Measurements from ENCODE around the gene ALLC. TPM values are rescaled to one million over a fixed set of nuclear protein-coding genes. Genes with fewer than 3 reads are reported as not detected.

Gene ALLC
- polyA plus RNA-seq, 1 experiment = not detected

DNA sequence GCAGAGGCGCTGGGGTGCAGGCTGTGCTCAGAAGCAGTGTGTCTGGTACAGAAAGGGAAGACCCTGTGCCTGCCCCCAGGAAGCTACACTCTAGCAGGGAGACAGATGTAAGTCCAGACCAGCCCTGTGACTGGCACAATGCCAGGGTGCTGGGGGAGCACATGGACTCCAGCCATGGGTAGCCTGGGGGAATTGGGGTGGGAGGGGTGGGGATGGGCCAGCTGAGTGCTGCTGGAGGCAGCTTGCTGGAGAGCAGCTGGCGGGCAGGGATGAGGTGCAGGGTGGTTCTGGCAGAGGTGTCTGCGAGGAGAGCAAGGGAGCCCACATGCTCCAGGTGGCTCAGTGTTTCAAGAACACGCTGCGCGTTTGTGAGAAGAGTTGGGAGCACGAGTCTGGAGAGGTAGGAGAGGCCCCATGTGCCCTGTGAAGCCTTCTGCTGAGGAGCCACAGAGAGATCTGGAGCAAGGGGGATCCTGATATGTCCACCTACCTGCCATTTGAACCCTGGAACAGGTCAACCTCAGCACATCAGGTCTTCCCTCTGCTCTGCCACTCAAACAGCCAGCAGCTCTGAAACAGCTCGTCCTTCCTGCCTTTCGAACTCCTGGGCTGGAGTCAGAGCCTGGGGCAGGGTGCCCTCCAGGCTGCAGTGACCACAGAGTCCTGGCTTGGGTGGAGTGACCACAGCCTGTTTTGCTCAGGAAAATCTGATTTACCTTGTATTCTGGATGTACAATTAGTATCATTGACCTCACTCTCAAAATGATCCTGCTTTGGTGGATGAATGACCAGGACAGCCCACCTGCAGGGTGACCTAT is 15.1 kb downstream of the ALLC start:
- TF ChIP-seq CTCF (IDR thresholded peaks at IDR 0.05; ENCODE audit: low read depth, low read length) = no peak
- H3K4me3 ChIP-seq (ENCODE audit: low read depth, low read length) = no peak overlapping the region
- DNase-seq (ENCODE audit: low read depth, low spot score) = no peak
- H3K27ac ChIP-seq (ENCODE audit: low read depth, low read length) = no peak overlapping the region
- ChIA-PET POLR2A (no interaction called here), CTCF (no interaction called here)
- H3K9me3 ChIP-seq (ENCODE audit: control insufficient read depth, insufficient read depth, low read length) = peaks cover 8% of the 10 kb centered on the region
- peaks cover 16% of the 10 kb centered on the region for H3K27me3 ChIP-seq (ENCODE audit: control insufficient read depth, insufficient read depth, low read length)

DNA sequence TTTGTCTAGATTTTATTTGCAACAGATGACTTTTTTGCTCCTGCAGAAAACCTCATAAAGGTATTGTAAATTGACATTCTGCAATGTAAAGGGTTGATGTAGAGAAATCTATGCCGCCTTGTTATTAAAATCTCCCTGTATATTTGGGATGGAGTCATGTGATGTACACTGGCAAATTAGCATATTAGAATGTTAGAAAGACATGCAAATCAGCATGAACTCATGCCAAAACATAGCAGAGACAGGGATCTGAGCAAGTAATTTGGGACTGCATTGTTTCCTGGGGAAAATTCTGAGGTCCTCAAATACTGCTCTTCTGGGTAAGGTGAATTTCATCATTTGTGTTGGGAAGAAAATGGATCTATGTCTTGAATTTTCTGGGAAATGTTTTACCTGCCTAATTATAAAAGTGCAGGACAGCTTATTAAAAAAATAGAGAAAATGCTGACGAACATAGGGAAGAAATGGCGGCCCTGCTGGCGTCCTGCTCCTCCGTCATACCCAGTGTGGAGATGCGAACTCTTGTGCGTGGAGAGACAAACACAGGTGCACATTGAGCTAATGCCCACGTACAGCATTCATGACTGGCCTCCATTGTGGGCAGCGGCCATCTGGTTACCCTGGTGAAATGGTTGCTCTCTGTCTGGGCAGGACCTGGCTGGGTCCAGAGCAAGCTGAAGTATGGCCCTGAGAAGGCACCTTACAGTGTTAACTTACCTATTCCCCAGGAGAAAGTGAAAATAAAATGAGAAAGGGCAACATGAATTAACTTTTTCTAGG is 16.3 kb downstream of the ALLC start:
- no peak for DNase-seq (ENCODE audit: low read depth, low spot score)
- ChIA-PET POLR2A (no interaction called here), CTCF (no interaction called here)
- Histone ChIP-seq H3K9me3 (ENCODE audit: control insufficient read depth, insufficient read depth, low read length) (peaks cover 8% of the 10 kb centered on the region), H3K4me3 (ENCODE audit: low read depth, low read length) (no peak overlapping the region), H3K27ac (ENCODE audit: low read depth, low read length) (no peak overlapping the region), H3K27me3 (ENCODE audit: control insufficient read depth, insufficient read depth, low read length) (peaks cover 16% of the 10 kb centered on the region)
- TF ChIP-seq CTCF (IDR thresholded peaks at IDR 0.05; ENCODE audit: low read depth, low read length) = no peak

GRCh38 chr2:3675687-3676086 is 17.7 kb downstream of the ALLC start:
- H3K27me3 ChIP-seq (ENCODE audit: control insufficient read depth, insufficient read depth, low read length) = peaks cover 13% of the 10 kb centered on the region
- ChIA-PET POLR2A (no interaction called here), CTCF (no interaction called here)
- no peak overlapping the region for H3K27ac ChIP-seq (ENCODE audit: low read depth, low read length)
- no peak for TF ChIP-seq CTCF (IDR thresholded peaks at IDR 0.05; ENCODE audit: low read depth, low read length)
- no peak for DNase-seq (ENCODE audit: low read depth, low spot score)
- no peaks in the 10 kb centered on the region; the same call in 1 of the 2 replicates for H3K9me3 ChIP-seq (ENCODE audit: control insufficient read depth, insufficient read depth, low read length)
- H3K4me3 ChIP-seq (ENCODE audit: low read depth, low read length) = no peak overlapping the region

DNA sequence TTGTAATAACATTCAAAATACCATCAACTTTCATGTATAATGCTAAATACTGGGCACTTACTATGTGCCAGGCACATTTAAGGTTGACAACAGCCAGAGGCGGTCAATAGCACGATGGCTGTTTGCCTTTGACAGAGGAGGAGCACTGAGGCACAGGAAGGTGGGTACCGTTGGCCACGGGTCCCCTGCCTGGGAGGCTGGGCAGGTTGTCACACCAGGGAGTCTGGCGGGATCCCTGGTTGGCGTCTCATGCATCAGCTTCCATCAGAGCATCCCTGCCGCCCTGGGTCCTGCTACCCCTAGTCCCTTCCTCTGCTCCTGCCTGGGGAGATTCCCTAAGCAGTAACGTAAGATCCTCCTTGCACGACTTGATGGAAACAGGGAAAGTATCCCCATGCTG is 19.4 kb downstream of the ALLC start:
- ChIA-PET CTCF (no interaction called here), POLR2A (no interaction called here)
- Histone ChIP-seq H3K27me3 (ENCODE audit: control insufficient read depth, insufficient read depth, low read length) (peaks cover 13% of the 10 kb centered on the region), H3K9me3 (ENCODE audit: control insufficient read depth, insufficient read depth, low read length) (no peaks in the 10 kb centered on the region; the same call in 1 of the 2 replicates), H3K4me3 (ENCODE audit: low read depth, low read length) (no peak overlapping the region), H3K27ac (ENCODE audit: low read depth, low read length) (no peak overlapping the region)
- no peak for TF ChIP-seq CTCF (IDR thresholded peaks at IDR 0.05; ENCODE audit: low read depth, low read length)
- no peak for DNase-seq (ENCODE audit: low read depth, low spot score)

GRCh38 chr2:3678212-3678611 is 20.2 kb downstream of the ALLC start:
- CTCF ChIA-PET = no interaction called here
- POLR2A ChIA-PET = no interaction called here
- no peak for TF ChIP-seq CTCF (IDR thresholded peaks at IDR 0.05; ENCODE audit: low read depth, low read length)
- Histone ChIP-seq H3K27ac (ENCODE audit: low read depth, low read length) (no peak overlapping the region), H3K4me3 (ENCODE audit: low read depth, low read length) (no peak overlapping the region), H3K9me3 (ENCODE audit: control insufficient read depth, insufficient read depth, low read length) (no peaks in the 10 kb centered on the region; the same call in 1 of the 2 replicates), H3K27me3 (ENCODE audit: control insufficient read depth, insufficient read depth, low read length) (peaks cover 8% of the 10 kb centered on the region)
- DNase-seq (ENCODE audit: low read depth, low spot score) = no peak

Data from AG04450 (cell line).